Measurements from ENCODE around the gene OR2W3.
"Not testable (repeated sequence)": the region's sequence is repeated elsewhere in the genome, so short reads cannot be mapped to it uniquely, and the experiment has no call there.

OR2W3 gene

GRCh38 chr1:247904122-247904521, 8.7 kb downstream of the OR2W3 start:
- H3K9me3 Mint-ChIP-seq = peaks cover 12% of the 10 kb centered on the region
- H3K27me3 Mint-ChIP-seq (ENCODE audit: low read depth) = no peaks in the 10 kb centered on the region
- H3K36me3 Mint-ChIP-seq (ENCODE audit: low read depth) = no peaks in the 10 kb centered on the region
- peaks cover 24% of the 10 kb centered on the region for H3K4me1 Mint-ChIP-seq (ENCODE audit: low read depth)
- H3K27ac Mint-ChIP-seq = no peak overlapping the region
- H3K4me3 Mint-ChIP-seq = peak overlapping the region; percentile 11

GRCh38 chr1:247905181-247905580, 9.8 kb downstream of the OR2W3 start:
- Mint-ChIP-seq H3K27me3 (ENCODE audit: low read depth) (no peaks in the 10 kb centered on the region), H3K4me3 (no peak overlapping the region), H3K36me3 (ENCODE audit: low read depth) (no peaks in the 10 kb centered on the region), H3K9me3 (peaks cover 12% of the 10 kb centered on the region), H3K4me1 (ENCODE audit: low read depth) (peaks cover 24% of the 10 kb centered on the region), H3K27ac (no peak overlapping the region)

- H3K9me3 Mint-ChIP-seq = peaks cover 12% of the 10 kb centered on the region
- H3K27me3 Mint-ChIP-seq (ENCODE audit: low read depth) = no peaks in the 10 kb centered on the region
- peak overlapping the region; percentile 83 for H3K4me3 Mint-ChIP-seq
- no peaks in the 10 kb centered on the region for H3K36me3 Mint-ChIP-seq (ENCODE audit: low read depth)
- H3K4me1 Mint-ChIP-seq (ENCODE audit: low read depth) = peaks cover 24% of the 10 kb centered on the region
- peak overlapping the region; percentile 85 for H3K27ac Mint-ChIP-seq
These were observed 10.6 kb downstream of the OR2W3 start for GRCh38 chr1:247905910-247906503.

GRCh38 chr1:247906504-247907047, 11.2 kb downstream of the OR2W3 start:
- peaks cover 12% of the 10 kb centered on the region for H3K9me3 Mint-ChIP-seq
- peak overlapping the region; percentile 85 for H3K27ac Mint-ChIP-seq
- peak overlapping the region; percentile 83 for H3K4me3 Mint-ChIP-seq
- peaks cover 24% of the 10 kb centered on the region for H3K4me1 Mint-ChIP-seq (ENCODE audit: low read depth)
- no peaks in the 10 kb centered on the region for H3K27me3 Mint-ChIP-seq (ENCODE audit: low read depth)
- no peaks in the 10 kb centered on the region for H3K36me3 Mint-ChIP-seq (ENCODE audit: low read depth)

- Mint-ChIP-seq H3K9me3 (peaks cover 12% of the 10 kb centered on the region), H3K4me1 (ENCODE audit: low read depth) (peaks cover 24% of the 10 kb centered on the region), H3K4me3 (no peak overlapping the region), H3K36me3 (ENCODE audit: low read depth) (no peaks in the 10 kb centered on the region), H3K27me3 (ENCODE audit: low read depth) (no peaks in the 10 kb centered on the region), H3K27ac (no peak overlapping the region)
These were observed 13.4 kb downstream of the OR2W3 start for GRCh38 chr1:247908766-247909165.

GRCh38 chr1:247913786-247914185, 18.4 kb downstream of the OR2W3 start:
- H3K27me3 Mint-ChIP-seq (ENCODE audit: low read depth) = no peaks in the 10 kb centered on the region
- H3K9me3 Mint-ChIP-seq = peaks cover 4% of the 10 kb centered on the region
- no peak overlapping the region for H3K4me3 Mint-ChIP-seq
- H3K36me3 Mint-ChIP-seq (ENCODE audit: low read depth) = no peaks in the 10 kb centered on the region
- no peak overlapping the region for H3K27ac Mint-ChIP-seq
- H3K4me1 Mint-ChIP-seq (ENCODE audit: low read depth) = no peaks in the 10 kb centered on the region

GRCh38 chr1:247914941-247915662, 19.7 kb downstream of the OR2W3 start:
- Mint-ChIP-seq H3K9me3 (no peaks in the 10 kb centered on the region), H3K4me1 (ENCODE audit: low read depth) (no peaks in the 10 kb centered on the region), H3K27ac (no peak overlapping the region), H3K27me3 (ENCODE audit: low read depth) (no peaks in the 10 kb centered on the region), H3K36me3 (ENCODE audit: low read depth) (no peaks in the 10 kb centered on the region), H3K4me3 (no peak overlapping the region)

- no peaks in the 10 kb centered on the region for H3K27me3 Mint-ChIP-seq (ENCODE audit: low read depth)
- H3K4me3 Mint-ChIP-seq = no peak within 1 kb of the TSS
- H3K9me3 Mint-ChIP-seq = no peaks in the 10 kb centered on the region
- no peaks in the 10 kb centered on the region for H3K4me1 Mint-ChIP-seq (ENCODE audit: low read depth)
- H3K27ac Mint-ChIP-seq = no peak within 1 kb of the TSS
- no peaks in the 10 kb centered on the region for H3K36me3 Mint-ChIP-seq (ENCODE audit: low read depth)
These were observed 24.6 kb downstream of the OR2W3 start, which contains the start of gene OR2T8 for GRCh38 chr1:247919952-247920351. Gene OR2T8 (plus strand): TSS chr1:247920252. CDS start chr1:247921018, 766 bp downstream.

GRCh38 chr1:247923941-247924340, 28.6 kb downstream of the OR2W3 start:
- no peak overlapping the region for H3K27ac Mint-ChIP-seq
- H3K9me3 Mint-ChIP-seq = no peaks in the 10 kb centered on the region
- no peaks in the 10 kb centered on the region for H3K27me3 Mint-ChIP-seq (ENCODE audit: low read depth)
- no peak overlapping the region for H3K4me3 Mint-ChIP-seq
- no peaks in the 10 kb centered on the region for H3K4me1 Mint-ChIP-seq (ENCODE audit: low read depth)
- H3K36me3 Mint-ChIP-seq (ENCODE audit: low read depth) = no peaks in the 10 kb centered on the region

GRCh38 chr1:247924868-247925267, 29.5 kb downstream of the OR2W3 start, which contains the start of gene OR2AJ1:
Gene OR2AJ1 (plus strand): TSS chr1:247924889. CDS start chr1:247933769, 8,880 bp downstream.
- H3K36me3 Mint-ChIP-seq (ENCODE audit: low read depth) = no peaks in the 10 kb centered on the region
- no peak within 1 kb of the TSS for H3K27ac Mint-ChIP-seq
- no peaks in the 10 kb centered on the region for H3K4me1 Mint-ChIP-seq (ENCODE audit: low read depth)
- no peaks in the 10 kb centered on the region for H3K9me3 Mint-ChIP-seq
- no peaks in the 10 kb centered on the region for H3K27me3 Mint-ChIP-seq (ENCODE audit: low read depth)
- H3K4me3 Mint-ChIP-seq = no peak within 1 kb of the TSS

- no peak overlapping the region for H3K27ac Mint-ChIP-seq
- H3K36me3 Mint-ChIP-seq (ENCODE audit: low read depth) = no peaks in the 10 kb centered on the region
- no peaks in the 10 kb centered on the region for H3K4me1 Mint-ChIP-seq (ENCODE audit: low read depth)
- H3K4me3 Mint-ChIP-seq = no peak overlapping the region
- H3K27me3 Mint-ChIP-seq (ENCODE audit: low read depth) = no peaks in the 10 kb centered on the region
- peaks cover 7% of the 10 kb centered on the region for H3K9me3 Mint-ChIP-seq
These were observed 38.6 kb downstream of the OR2W3 start for GRCh38 chr1:247933989-247934388.

GRCh38 chr1:247935781-247936180, 40.4 kb downstream of the OR2W3 start:
- H3K4me1 Mint-ChIP-seq (ENCODE audit: low read depth) = no peaks in the 10 kb centered on the region
- no peak overlapping the region for H3K4me3 Mint-ChIP-seq
- H3K9me3 Mint-ChIP-seq = peaks cover 7% of the 10 kb centered on the region
- H3K36me3 Mint-ChIP-seq (ENCODE audit: low read depth) = no peaks in the 10 kb centered on the region
- H3K27me3 Mint-ChIP-seq (ENCODE audit: low read depth) = no peaks in the 10 kb centered on the region
- H3K27ac Mint-ChIP-seq = no peak overlapping the region

- peaks cover 7% of the 10 kb centered on the region for H3K9me3 Mint-ChIP-seq
- no peaks in the 10 kb centered on the region for H3K36me3 Mint-ChIP-seq (ENCODE audit: low read depth)
- H3K27me3 Mint-ChIP-seq (ENCODE audit: low read depth) = no peaks in the 10 kb centered on the region
- no peak overlapping the region for H3K4me3 Mint-ChIP-seq
- no peak overlapping the region for H3K27ac Mint-ChIP-seq
- H3K4me1 Mint-ChIP-seq (ENCODE audit: low read depth) = no peaks in the 10 kb centered on the region
These were observed 41.0 kb downstream of the OR2W3 start for GRCh38 chr1:247936415-247936814.

GRCh38 chr1:247936965-247937734, 41.8 kb downstream of the OR2W3 start:
- H3K27ac Mint-ChIP-seq; H3K4me1 Mint-ChIP-seq (ENCODE audit: low read depth); H3K36me3 Mint-ChIP-seq (ENCODE audit: low read depth); H3K9me3 Mint-ChIP-seq; H3K27me3 Mint-ChIP-seq (ENCODE audit: low read depth): not testable (repeated sequence)
- peak overlapping the region; percentile 76 for H3K4me3 Mint-ChIP-seq
